Neural cell (in vitro differentiated cells): ENCODE results near the gene SLC11A1. TPM values are rescaled to one million over a fixed set of nuclear protein-coding genes. Genes with fewer than 3 reads are reported as not detected.

Experiments used
- H2AFZ ChIP-seq: fragments of 200-600, 300-800 bp; sonication (generic), shearing (Covaris generic); 2 replicates; pipeline ENCODE4 v1.6.0; 2014; ENCODE audit warnings: low read depth, mild to moderate bottlenecking, antibody characterized with exemption, low read length, moderate library complexity
- H3F3A ChIP-seq: fragments of 200-600 bp; shearing (Covaris generic); 2 replicates; pipeline ENCODE4 v1.6.1; 2016; ENCODE audit warnings: mild to moderate bottlenecking, moderate library complexity, mixed read lengths, antibody characterized with exemption, low read length; ENCODE audit not compliant: insufficient read depth, poor library complexity, severe bottlenecking
- H3K27ac ChIP-seq: fragments of 200-600, 300-800 bp; sonication (generic), shearing (Covaris generic); 2 replicates; pipeline ENCODE4 v1.5.1; 2014; ENCODE audit warnings: mild to moderate bottlenecking, low read length, moderate library complexity
- H3K27me3 ChIP-seq: fragments of 300-800, 200-600 bp; sonication (generic), shearing (Covaris generic); 2 replicates; pipeline ENCODE4 v1.6.0; 2014; ENCODE audit warnings: mild to moderate bottlenecking, low read depth, low read length, moderate library complexity; ENCODE audit not compliant: insufficient read depth
- H3K36me3 ChIP-seq: fragments of 300-800, 200-600 bp; sonication (generic), shearing (Covaris generic); 2 replicates; pipeline ENCODE4 v1.5.1; 2014; ENCODE audit warnings: mild to moderate bottlenecking, antibody characterized with exemption, low read length, moderate library complexity; ENCODE audit not compliant: insufficient read depth
- H3K4me2 ChIP-seq: fragments of 300-800, 200-600 bp; sonication (generic), shearing (Covaris generic); 2 replicates; pipeline ENCODE4 v1.6.0; 2014; ENCODE audit warnings: mild to moderate bottlenecking, low read length
- H3K4me3 ChIP-seq: fragments of 300-800, 200-600 bp; sonication (generic), shearing (Covaris generic); 2 replicates; pipeline ENCODE4 v1.5.1; 2014; ENCODE audit warnings: mild to moderate bottlenecking, low read length, moderate library complexity
- H3K79me2 ChIP-seq: fragments of 200-600 bp; shearing (Covaris generic); replicated peaks from 2 replicates; pipeline ENCODE4 v1.6.0; 2014; ENCODE audit warnings: mild to moderate bottlenecking, low read length, moderate library complexity; ENCODE audit not compliant: insufficient read depth
- H3K9ac ChIP-seq: fragments of 300-800, 200-600 bp; sonication (generic), shearing (Covaris generic); 2 replicates; pipeline ENCODE4 v1.6.1; 2016; ENCODE audit warnings: mild to moderate bottlenecking, low read length, mixed read lengths
- H3K9me2 ChIP-seq: fragments of 200-600 bp; shearing (Covaris generic); 2 replicates; pipeline ENCODE4 v1.6.1; 2016; ENCODE audit warnings: mild to moderate bottlenecking, low read length, mixed read lengths; ENCODE audit not compliant: insufficient read depth
- H3K9me3 ChIP-seq: fragments of 200-600, 300-800 bp; sonication (generic), shearing (Covaris generic); 2 replicates; pipeline ENCODE4 v1.6.1; 2016; ENCODE audit warnings: mild to moderate bottlenecking, mixed run types, low read length, moderate library complexity, mixed read lengths
- H4K20me1 ChIP-seq: fragments of 200-600 bp; shearing (Covaris generic); 2 replicates; pipeline ENCODE4 v1.6.1; 2016; ENCODE audit warnings: mild to moderate bottlenecking, mixed run types; ENCODE audit not compliant: insufficient read depth
- CTCF ChIP-seq: fragments of 450-650 bp; IDR thresholded peaks from 2 replicates; pipeline ENCODE4 v1.5.1; 2014; ENCODE audit warnings: antibody characterized with exemption, mild to moderate bottlenecking, moderate library complexity; ENCODE audit not compliant: poor library complexity, severe bottlenecking
- EP300 ChIP-seq: fragments of 450-650 bp; conservative IDR thresholded peaks from 2 replicates; pipeline ENCODE4 v1.6.1; 2014; ENCODE audit warnings: antibody characterized with exemption, mild to moderate bottlenecking, moderate library complexity; ENCODE audit not compliant: poor library complexity, severe bottlenecking
- EZH2 ChIP-seq: fragments of 200-600, 300-800 bp; shearing (Covaris generic), sonication (generic); IDR thresholded peaks from 2 replicates; pipeline ENCODE4 v1.6.1; 2014; ENCODE audit warnings: antibody characterized with exemption, low read length, borderline replicate concordance, mild to moderate bottlenecking; ENCODE audit not compliant: insufficient read depth, poor library complexity, severe bottlenecking
- MXI1 ChIP-seq: fragments of 450-650 bp; conservative IDR thresholded peaks from 2 replicates; pipeline ENCODE4 v1.6.1; 2014; ENCODE audit warnings: antibody characterized with exemption, mild to moderate bottlenecking; ENCODE audit not compliant: poor library complexity, severe bottlenecking
- POLR2AphosphoS5 ChIP-seq: IDR thresholded peaks from 2 replicates; pipeline ENCODE4 v1.6.1; 2012
- RAD21 ChIP-seq: fragments of 450-650 bp; conservative IDR thresholded peaks from 2 replicates; pipeline ENCODE4 v1.6.1; 2014; ENCODE audit warnings: antibody characterized with exemption, mild to moderate bottlenecking, moderate library complexity
- REST ChIP-seq: IDR thresholded peaks from 2 replicates; pipeline ENCODE4 v1.6.1; 2012; ENCODE audit warnings: borderline replicate concordance
- SMC3 ChIP-seq: fragments of 450-650 bp; conservative IDR thresholded peaks from 2 replicates; pipeline ENCODE4 v1.6.1; 2014; ENCODE audit warnings: antibody characterized with exemption, mild to moderate bottlenecking, moderate library complexity; ENCODE audit not compliant: poor library complexity
- TAF1 ChIP-seq: IDR thresholded peaks from 2 replicates; pipeline ENCODE4 v1.6.1; 2012; ENCODE audit warnings: low read depth
- polyA plus RNA-seq: library from polyadenylated mRNA; depleted of rRNA; stranded (reverse); fragments of >200 nt; gene quantifications from 2 replicates; pipeline ENCODE4 v1.2.3, GENCODE V29; 2014

The SLC11A1 gene
- polyA plus RNA-seq, 1 donor from 2014 or later, result not detected

GRCh38 chr2:218397820-218398436 lies 15.9 kb downstream of the SLC11A1 start:
- no peak overlapping the region for H3K4me3 ChIP-seq
- H3K4me2 ChIP-seq, result no peak overlapping the region
- no peaks in the 10 kb centered on the region for H3K79me2 ChIP-seq
- H3F3A ChIP-seq, result no peaks in the 10 kb centered on the region
- H3K9me3 ChIP-seq, result no peaks in the 10 kb centered on the region
- H3K9ac ChIP-seq, result no peak overlapping the region
- peaks cover 33% of the 10 kb centered on the region for H3K27me3 ChIP-seq
- no peak overlapping the region for H2AFZ ChIP-seq
- TF ChIP-seq MXI1 (no peak), REST (no peak), EZH2 (peak; percentile 67)
- no peaks in the 10 kb centered on the region for H3K9me2 ChIP-seq
- no peaks in the 10 kb centered on the region for H3K36me3 ChIP-seq
- no peaks in the 10 kb centered on the region for H4K20me1 ChIP-seq
- no peak overlapping the region for H3K27ac ChIP-seq

GRCh38 chr2:218398437-218399390 lies 16.6 kb downstream of the SLC11A1 start:
- Histone ChIP-seq H3K9ac (no peak overlapping the region), H3K36me3 (no peaks in the 10 kb centered on the region)

GRCh38 chr2:218399391-218400166 lies 17.5 kb downstream of the SLC11A1 start, which contains the start of gene CTDSP1:
TSS of gene CTDSP1 (plus strand) at chr2:218399868. CDS start at chr2:218400091, 223 bp downstream.
- H3K27ac ChIP-seq, result no peak within 1 kb of the TSS
- H3K36me3 ChIP-seq, result no peaks in the 10 kb centered on the region
- no peak within 1 kb of the TSS for H3K4me2 ChIP-seq
- H3K79me2 ChIP-seq, result no peaks in the 10 kb centered on the region
- H3K9ac ChIP-seq, result peak within 1 kb of the TSS; percentile 45
- H3K9me2 ChIP-seq, result no peaks in the 10 kb centered on the region
- H3K9me3 ChIP-seq, result no peaks in the 10 kb centered on the region
- no peaks in the 10 kb centered on the region for H4K20me1 ChIP-seq
- H3K4me3 ChIP-seq, result peak within 1 kb of the TSS; percentile 81
- TF ChIP-seq POLR2AphosphoS5 (peak; percentile 85), CTCF (peak; percentile 15), EP300 (no peak), EZH2 (no peak), REST (no peak), RAD21 (no peak), SMC3 (peak; percentile 35), TAF1 (peak; percentile 46)
- H3K27me3 ChIP-seq, result peaks cover 33% of the 10 kb centered on the region
- no peaks in the 10 kb centered on the region for H3F3A ChIP-seq
- H2AFZ ChIP-seq, result no peak within 1 kb of the TSS

More at GRCh38 chr2:218398437-218399390, 16.6 kb downstream of the SLC11A1 start:
- Histone ChIP-seq H3K27ac (no peak overlapping the region), H3F3A (no peaks in the 10 kb centered on the region), H3K79me2 (no peaks in the 10 kb centered on the region), H3K4me3 (peak overlapping the region; percentile 81), H3K27me3 (peaks cover 33% of the 10 kb centered on the region), H2AFZ (no peak overlapping the region), H3K9me2 (no peaks in the 10 kb centered on the region), H3K4me2 (no peak overlapping the region), H4K20me1 (no peaks in the 10 kb centered on the region), H3K9me3 (no peaks in the 10 kb centered on the region)
- no peak for TF ChIP-seq MXI1
- peak; percentile 75 for TF ChIP-seq EZH2
